Right lung (tissue), 10 donors: Measurements from ENCODE around the gene CST5. TPM values are rescaled to one million over a fixed set of nuclear protein-coding genes. Genes with fewer than 3 reads are reported as not detected.
"Not testable (repeated sequence)": the region's sequence is repeated elsewhere in the genome, so short reads cannot be mapped to it uniquely, and the experiment has no call there.

Experiments
- DNase-seq, 2 donors: peaks; one replicate each; pipeline ENCODE4 v3.0.0-alpha.2; 2013
- long read RNA-seq, 8 donors: transcript quantifications; one replicate each; lab custom pipeline, GENCODE V29; 2026
- polyA plus RNA-seq, 5 donors: library from polyadenylated mRNA; unstranded; fragments of 120-200 nt; gene quantifications; one replicate each; pipeline versions ENCODE4 v1.2.1 to v1.2.3, GENCODE V29; 2013; ENCODE audit warnings: inconsistent platforms in 1 of 5, low replicate concordance in 1 of 5; ENCODE audit not compliant: insufficient read length in 5 of 5, insufficient read depth in 1 of 5

Gene CST5, protein sequence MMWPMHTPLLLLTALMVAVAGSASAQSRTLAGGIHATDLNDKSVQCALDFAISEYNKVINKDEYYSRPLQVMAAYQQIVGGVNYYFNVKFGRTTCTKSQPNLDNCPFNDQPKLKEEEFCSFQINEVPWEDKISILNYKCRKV
- under 1 TPM in 1 of 5 donors, not detected in 4; 0.28 TPM for polyA plus RNA-seq
- long read RNA-seq, donor 1, partial matches to known transcripts = 0 of 1 reads
- long read RNA-seq, donor 1, other reads (novel, unspliced or antisense) = 0 of 1 reads
- long read RNA-seq, donor 2 = 0 reads
- long read RNA-seq, donor 3 = 0 reads
- long read RNA-seq, donor 4 = 0 reads
- long read RNA-seq, donor 5 = 0 reads
- long read RNA-seq, donor 6, partial matches to known transcripts = 0 of 1 reads
- long read RNA-seq, donor 6, other reads (novel, unspliced or antisense) = 0 of 1 reads
- long read RNA-seq, donor 7 = 0 reads
- long read RNA-seq, donor 8 = 0 reads

DNA sequence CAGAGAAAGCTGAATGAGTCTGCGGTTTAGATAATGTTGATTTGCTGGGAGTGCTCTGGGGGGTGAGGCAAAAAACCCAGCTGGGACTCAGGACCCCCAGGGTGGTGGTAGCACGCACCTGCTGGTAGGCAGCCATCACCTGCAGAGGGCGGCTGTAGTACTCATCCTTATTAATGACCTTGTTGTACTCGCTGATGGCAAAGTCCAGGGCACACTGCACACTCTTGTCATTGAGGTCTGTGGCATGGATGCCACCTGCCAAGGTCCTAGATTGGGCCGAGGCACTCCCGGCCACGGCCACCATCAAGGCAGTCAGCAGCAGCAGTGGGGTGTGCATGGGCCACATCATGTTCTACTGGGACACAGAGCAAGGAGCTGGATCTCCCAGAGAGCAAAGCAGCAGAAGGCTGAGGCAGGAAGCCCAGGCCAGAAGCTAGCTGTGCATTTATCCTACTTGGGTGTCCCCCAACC lies at the start of gene CST5:
Gene CST5, minus strand, starts transcription at position 421 of the 471 bp plus-strand sequence. Its CDS starts 72 bp downstream, at position 349.
- no peak for DNase-seq

DNA sequence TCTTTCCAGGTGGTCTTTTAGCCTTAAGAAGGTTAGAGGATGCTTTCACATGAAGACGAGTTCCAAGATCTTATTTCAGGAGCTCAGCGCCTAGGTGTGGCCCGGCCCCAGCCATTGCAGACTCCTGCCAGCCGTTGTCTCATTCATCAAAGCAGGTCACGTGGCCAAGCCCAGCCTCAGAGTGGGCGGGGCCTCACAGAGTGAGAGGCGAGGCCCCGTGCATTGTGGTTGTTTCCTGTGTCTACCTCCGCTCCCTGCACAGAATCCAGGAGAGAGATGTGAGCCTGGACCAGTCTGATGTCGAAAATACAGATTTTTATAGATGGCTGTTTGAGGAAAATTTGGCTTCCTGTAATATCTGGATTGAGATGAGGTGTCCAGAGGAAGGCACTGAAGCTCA lies 49.2 kb upstream of the CST5 start:
- no peak for DNase-seq

DNA sequence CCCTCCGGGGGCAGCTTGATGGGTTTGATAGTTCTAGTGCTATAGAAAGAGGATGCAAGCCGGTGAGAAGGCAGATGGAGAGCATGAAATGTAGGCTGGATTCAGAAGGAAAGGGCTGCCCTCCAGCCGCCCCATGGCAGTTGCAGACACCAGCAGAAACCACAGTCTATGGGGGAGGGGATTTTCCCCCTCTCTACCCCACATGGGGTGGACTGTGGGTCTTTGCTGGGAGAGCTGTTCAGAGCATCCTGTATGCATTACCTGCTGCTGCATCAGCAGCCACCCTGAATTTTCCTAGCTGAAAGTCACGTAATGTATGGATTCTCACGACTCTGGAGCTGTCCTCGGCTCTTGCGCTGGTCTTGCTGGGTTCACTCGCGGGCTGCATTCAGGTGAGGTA lies 48.8 kb upstream of the CST5 start:
- no peak for DNase-seq

DNA sequence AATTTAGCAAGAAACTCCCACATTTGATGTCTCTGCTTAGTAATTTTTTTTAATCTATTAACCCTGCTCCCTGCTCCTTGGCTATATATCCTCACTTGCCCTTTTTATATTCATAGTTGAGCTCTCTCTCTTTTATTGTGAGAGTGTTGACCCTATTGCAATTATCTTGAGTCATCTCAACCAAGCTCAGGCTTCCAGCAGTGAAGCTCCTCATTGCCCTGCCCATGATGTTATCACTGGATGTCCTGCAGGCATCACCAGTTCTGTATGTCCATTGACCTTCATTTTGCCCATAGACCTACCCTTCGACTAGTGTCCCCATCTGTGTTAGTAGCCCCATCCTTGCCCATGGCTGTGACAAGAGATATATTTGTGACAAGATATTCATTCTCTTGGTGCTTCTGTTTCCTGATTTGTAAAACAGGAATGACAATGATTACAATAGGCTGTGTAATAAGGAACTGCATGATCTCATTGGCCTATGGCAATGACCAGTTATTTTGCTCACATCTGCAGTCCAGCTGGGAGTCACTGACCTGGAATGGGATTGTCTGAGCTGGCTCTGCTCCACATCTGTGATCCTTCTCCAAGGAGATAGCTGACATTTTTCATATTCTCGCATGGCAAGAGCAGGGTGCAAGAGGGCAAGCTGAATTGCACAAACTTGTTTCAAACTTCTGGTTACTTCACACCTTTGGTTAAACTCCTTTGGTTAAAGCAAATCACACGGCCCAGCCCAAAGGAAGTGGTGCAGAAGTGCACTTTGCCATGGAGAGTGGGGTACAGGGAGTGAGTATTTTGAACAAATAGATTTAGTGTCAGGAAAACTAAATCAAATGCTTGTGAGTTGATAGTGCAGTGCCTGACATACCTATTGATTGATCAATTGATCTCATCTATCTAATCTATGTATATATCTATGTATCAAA lies 47.7 kb upstream of the CST5 start:
- DNase-seq = no peak

DNA sequence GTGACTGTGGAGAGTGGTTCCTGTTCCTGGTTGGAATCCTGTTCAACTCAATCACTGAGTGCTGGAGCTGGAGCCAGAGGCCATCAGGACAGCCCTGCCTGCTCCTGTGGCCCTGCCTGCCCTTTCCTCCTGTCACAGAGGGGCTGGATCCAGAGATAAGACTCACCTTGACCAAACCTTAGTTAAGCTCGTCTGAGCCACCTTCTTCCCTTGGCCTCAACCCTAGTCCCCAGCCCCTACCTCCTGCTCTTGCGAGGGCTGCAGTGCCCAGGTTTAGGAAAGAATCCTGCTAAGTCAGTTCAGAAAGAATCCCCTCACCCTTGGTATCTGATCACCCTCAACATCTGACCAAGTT lies 47.0 kb upstream of the CST5 start:
- no peak for DNase-seq

DNA sequence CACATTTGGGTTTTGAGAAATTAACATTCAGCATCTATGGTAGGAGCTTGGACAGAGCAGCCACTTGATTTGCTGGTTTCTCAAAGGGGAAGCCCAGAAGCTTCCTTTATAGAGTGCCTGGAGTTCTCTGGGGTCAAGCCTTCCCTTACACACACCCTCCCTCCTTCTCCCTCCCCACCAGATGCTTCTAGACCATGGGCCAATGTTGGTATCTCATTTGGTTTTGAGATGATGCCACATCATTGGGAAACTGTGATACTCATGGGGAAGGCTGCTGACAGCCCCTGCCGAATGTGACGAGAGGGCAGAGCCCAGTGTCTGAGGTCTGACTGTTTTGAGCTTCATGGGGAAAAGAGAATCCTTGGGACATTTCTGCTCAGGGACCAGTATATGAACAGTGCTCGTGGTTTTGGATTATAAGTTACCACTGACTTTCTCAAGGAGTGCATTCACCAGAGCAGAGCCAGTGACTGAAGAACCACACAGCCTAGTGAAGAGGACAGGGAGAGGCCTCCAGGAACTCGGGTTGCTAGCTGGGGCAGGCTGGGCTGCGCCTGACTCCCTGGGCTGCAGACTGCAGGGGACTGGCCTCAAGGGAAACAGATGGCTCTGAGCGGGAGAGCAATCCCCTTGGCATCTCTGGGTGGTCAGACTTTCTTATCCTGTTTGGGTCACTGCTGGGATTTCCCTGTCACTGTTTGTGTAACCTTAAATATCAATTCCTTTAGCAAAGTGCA lies 46.4 kb upstream of the CST5 start:
- no peak for DNase-seq

DNA sequence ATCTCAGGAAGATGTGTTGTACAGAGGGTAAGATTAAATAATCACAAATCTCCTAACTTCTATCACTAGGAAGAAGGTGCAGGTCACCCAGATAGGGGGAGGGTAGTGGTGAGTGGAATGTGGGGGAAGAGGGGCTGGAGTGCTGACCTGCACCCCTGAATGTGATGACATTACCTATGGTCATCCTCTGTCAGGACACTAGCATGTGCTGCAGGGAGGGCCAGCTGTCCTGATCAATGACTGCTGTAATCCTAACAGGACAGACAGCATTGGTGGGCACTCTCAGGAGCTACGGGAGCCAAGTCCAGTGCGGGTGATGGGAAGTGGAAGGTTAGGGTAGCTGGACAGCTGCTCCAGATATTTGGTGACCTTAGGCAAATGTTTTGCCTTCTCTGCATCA lies 45.2 kb upstream of the CST5 start:
- no peak for DNase-seq

DNA sequence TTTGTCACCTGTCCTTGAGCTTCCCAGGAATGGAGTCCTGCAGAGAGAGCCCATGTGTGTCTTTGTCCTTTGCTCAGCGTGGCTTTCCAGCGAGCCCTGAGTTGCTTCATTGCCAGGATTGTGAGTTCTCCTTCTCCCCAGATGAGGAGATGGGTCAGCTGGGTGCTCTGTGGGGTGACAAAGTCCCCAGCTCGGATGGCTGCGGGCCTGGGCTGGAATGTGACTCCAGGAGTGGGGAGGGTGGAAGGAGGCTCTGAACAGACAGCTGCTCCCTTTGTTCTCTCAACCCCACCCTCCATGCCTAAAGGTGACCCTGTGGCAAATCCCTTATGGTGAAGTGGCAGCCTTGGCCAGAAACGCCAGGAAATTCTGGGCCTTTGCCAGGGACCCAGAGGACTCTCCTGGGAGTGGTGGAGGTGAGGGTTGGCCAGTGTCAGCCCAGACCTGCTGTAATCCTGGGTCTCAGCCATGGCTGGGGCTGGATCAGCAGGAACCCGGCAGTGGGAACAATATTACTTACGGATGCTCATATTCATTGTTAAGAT lies 44.4 kb upstream of the CST5 start:
- DNase-seq = no peak

DNA sequence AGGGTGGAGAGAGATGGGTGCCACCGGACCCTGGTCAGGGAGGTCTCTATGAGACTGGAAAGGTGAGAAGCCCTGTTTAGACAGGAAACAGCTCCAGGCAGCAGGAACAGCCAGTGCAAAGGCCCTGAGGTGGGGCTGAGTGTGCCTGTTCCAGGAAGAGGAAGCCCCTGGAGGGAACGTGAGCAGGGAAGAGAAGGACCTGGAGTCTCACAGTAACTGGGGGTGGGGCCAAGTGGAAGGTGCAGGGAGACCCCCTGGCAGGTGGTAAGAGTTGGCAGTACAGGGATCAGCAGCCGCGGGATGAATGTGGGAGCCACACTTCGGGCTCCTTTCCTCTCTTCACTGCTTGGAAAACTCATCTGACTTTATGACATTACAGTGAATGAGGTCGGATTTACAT lies 43.8 kb upstream of the CST5 start:
- DNase-seq = no peak

DNA sequence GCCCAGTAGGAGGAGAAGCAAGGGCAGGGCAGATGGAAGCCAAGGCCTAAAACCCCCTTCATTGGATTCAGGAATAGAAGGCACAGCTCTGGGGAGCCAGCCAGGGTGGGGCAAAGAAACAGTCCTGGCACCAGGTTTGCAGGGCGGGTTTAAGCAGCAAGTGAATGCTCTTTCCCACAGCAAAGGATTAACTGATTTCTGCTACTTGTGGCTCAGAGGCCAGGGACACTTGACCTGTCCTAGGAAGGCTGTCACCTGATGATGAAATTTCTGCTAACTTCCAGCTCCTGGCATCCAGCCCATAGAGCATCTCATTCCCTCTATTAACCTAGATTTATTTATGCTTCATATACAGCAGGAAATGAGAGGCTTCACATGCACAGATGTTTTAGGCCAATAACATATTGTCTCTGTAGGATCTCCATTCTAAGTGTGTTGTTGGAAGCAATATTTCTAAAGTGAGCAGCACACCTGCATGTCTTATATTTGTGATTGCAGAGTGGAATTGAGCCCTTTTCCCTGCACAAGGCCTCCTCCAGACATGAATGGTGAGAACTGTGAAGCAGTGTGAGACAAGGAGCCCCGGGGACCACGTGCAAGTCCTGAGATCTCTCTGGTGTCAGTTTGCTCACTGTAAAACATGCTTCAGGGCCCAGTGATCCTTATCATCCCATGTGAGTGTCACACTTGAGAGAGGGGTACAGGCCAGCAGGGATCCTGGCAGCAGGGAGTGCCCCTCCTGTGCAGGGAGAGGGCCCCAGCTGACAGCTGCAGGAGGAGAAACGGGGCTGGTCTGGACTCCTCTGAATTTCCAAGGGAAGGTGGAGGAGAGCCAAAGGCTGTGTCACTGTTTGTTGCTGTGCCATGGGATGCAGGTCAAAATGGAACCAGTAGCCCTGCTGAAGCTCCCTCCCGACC lies 41.1 kb upstream of the CST5 start:
- no peak for DNase-seq

DNA sequence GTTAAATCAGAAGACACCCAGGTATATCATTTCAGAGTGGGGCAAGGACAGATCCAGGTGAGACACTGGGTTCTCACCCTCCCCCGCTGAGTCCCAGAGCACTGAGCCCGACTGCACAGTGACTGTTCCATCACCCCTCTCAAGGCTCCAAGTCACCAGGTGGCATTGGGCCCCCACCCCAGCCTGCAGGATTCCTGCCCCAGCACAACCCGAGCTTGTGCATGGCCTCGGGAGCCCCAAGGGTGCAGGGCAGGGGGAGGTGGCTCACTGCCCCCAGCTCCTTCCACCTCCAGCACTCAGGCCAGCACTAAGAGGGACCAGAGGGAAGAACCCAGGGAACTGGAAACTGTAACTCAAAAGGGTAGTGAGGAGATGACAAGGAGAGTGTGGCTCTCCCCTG lies 39.3 kb upstream of the CST5 start:
- no peak for DNase-seq

DNA sequence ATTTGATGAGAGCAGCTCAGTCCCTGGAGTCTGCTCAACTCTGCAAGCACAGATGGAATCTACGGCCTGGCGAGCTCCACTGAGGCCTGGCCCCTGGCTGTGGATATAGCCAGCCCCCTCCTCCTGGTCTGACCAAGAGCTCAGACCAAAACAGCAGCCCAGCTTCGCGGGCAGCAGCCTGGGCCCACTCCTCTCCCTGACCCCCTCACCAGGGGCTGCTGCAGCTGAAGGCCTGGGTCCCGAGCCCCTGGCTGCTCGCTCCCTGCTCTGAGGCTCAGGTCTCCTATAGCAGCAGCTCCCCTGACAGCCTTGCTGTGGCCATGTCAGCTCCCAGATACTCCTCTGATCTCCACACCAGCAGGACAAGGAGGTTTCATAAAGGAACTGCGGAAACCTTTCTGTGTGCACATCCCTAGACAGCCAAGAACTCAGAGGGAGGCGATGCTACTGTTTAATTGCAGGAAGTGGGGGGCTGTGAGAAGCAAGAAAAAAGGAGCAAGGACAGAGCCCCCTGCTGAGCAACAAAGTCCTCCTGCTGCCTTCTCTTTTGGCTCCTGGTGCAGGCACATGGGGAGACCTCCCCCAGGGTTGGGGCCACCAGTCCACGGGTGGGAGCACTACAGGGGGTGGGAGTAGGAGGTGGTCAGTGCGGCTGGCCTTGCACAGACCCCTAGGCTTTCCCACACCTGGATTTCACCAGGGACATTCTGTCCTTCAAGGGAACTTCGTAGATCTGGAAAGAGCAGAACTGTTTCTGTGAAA lies 38.7 kb upstream of the CST5 start:
- DNase-seq = no peak

DNA sequence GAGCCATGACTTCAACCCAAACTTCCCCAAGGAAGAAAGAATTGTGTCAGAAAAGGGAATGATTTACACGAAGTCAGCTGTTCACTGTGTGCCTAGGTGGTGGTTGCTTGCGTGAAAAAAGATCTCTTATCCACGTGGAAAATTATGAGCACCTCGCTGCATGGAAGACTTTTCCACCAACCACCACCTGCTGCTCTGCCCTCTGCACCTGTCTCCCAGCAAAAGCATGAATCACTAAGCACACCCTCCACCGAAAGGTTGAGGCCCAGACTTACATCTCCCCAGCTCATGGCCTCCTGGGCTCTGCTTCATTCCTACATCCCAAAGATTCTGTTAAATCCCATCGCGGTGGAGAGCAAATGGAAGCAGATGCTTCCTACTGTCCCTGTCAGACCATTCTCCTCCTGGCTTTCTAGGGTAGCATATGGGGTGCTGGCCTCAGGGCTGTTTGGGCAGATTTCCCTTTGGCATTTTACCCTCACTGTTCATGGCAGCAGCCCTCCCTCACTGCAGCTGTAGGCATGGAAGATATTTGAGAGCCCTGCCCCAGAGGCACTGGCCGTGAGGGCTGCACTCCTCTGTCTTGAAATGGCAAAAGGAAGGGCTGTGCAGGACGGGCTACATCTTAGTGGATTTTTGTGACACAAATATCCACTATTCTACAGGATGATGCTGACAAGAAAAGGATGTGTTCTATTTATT lies 37.6 kb upstream of the CST5 start:
- DNase-seq = no peak

DNA sequence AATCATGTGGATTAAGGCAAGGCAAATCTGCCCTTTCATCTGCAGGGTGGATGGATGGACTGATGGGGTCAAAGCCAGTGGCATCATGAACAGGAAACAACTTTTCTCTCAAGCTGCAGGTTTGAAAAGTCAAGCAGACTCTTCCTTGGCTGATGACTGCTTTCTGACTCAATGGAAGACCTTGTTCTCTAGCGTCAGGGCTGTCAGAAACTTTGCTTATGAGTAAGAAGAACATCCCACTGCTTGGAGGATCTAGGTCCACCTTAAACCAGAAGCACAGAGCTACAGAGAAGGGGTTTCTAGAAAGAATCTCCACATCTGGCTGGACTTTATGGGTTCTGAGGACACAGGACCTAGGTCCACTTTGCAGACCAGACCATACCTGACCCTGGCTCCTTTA lies 36.3 kb upstream of the CST5 start:
- no peak for DNase-seq

DNA sequence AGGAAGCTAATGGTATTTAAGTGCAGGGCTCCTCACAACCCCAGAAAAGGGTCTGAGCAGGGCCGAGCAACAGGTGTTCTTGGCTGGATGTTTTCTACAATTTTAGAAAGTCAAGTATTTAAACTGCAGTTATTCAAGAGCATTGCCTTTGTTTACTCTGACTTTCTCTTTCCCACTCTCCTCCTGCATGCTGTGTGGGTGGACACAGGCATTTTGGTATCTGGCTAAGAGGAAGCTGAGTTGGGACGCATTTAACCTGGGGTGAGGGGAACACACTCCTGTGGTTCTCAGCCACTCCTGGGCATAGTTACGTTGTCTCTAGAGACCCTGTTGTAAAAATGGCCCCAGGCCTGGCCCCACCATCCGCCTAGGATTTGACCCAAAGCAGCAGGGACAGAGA lies 34.9 kb upstream of the CST5 start:
- DNase-seq = not testable (repeated sequence)

DNA sequence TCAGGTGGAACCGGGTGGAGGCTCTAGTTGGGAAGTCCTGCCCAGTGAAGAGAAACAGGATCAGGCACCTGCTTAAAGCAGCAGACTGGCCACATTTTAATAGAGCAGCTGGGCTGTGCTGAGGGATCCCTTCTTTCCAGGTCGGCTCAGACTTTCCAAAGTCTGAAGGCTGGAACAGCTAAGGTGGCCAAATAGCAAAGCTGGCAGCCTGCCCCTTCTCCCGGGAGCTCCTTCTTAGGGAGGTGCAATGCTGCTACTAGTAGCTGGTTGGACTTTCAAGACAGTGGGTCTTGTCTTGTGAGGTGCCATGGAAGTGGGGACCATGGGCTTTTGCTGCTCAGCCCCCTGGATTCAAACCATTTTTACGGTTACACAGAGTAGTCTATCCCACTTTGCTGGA lies 30.7 kb upstream of the CST5 start:
- no peak for DNase-seq

DNA sequence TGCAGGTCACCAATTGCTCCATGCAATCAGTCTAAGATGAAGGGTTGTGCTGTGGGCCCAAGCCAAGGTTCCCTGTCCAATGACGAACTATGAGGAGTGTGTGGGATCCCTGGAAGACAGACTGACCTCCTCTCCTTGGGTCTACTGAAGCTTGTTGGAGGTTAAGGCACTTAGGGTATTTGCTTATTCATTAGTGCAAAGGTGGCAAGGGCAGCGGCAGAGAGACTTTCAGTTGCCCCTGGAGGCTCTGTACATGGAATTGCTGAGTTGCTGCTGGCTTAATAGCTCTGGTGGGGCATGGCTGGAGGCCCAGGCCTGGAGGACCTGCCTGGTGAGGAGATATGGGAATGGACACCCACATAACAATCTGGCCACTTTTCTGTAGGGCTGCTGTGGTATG lies 29.8 kb upstream of the CST5 start:
- no peak for DNase-seq

DNA sequence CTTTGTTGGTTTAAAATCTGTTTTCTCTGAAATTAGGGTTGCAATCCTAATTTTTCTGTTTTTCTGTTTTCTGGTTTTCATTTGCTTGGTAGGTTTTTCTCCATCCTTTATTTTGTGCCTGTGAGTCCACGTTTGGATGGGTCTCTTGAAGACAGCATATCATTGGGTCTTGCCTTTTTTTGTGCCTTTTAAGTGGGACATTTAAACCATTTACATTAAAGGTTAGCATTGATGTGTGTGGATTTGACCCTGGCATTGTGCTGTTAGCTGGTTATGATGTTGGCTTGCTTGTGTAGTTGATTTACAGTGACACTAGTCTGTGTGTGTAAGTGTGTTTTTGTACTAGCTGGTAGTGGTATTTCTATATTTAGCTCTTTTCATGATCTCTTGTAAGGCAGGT lies 28.0 kb upstream of the CST5 start:
- DNase-seq = no peak

DNA sequence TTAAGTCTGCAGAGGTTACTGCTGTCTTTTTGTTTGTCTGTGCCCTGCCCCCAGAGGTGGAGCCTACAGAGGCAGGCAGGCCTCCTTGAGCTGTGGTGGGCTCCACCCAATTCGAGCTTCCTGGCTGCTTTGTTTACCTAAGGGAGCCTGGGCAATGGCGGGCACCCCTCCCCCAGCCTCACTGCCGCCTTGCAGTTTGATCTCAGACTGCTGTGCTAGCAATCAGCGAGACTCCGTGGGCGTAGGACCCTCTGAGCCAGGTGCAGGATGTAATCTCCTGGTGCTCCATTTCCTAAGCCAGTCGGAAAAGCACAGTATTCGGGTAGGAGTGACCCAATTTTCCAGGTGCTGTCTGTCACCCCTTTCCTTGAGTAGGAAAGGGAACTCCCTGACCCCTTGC lies 22.8 kb upstream of the CST5 start:
- DNase-seq = not testable (repeated sequence)
